Measurements from ENCODE around the gene EVA1A. TPM values are rescaled to one million over a fixed set of nuclear protein-coding genes. Genes with fewer than 3 reads are reported as not detected.
A peak's percentile ranks its signal among the peaks of the same experiment; 100 is the strongest.

The EVA1A gene
- total RNA-seq, 1 experiment from 2014 or later: not detected

DNA sequence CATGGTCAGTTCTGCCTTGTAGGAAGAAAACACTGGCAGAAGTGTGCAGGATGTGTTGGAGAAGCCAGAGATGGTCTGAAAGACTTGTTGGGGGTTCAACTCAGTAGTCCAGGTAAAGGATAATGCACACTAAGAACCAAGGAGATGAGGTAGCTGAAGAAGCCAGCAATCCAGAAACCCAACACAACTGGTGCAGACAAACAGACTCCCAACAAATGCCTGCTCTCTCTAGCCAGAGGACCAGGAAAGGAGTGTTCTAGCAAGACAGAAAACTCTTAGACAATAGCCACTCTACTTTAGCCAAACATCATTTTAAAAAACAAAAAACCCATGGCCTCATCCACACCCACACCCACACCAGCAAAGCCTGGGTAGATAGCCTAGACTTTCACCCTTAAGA lies 33.9 kb downstream of the EVA1A start:
- Histone ChIP-seq H3K36me3 (no peaks in the 10 kb centered on the region), H3K4me3 (no peak overlapping the region), H3K27me3 (peaks cover 11% of the 10 kb centered on the region), H3K9me3 (replicated peaks) (no peaks in the 10 kb centered on the region), H3K27ac (no peak overlapping the region), H3K4me1 (no peaks in the 10 kb centered on the region)
- no peak for DNase-seq

DNA sequence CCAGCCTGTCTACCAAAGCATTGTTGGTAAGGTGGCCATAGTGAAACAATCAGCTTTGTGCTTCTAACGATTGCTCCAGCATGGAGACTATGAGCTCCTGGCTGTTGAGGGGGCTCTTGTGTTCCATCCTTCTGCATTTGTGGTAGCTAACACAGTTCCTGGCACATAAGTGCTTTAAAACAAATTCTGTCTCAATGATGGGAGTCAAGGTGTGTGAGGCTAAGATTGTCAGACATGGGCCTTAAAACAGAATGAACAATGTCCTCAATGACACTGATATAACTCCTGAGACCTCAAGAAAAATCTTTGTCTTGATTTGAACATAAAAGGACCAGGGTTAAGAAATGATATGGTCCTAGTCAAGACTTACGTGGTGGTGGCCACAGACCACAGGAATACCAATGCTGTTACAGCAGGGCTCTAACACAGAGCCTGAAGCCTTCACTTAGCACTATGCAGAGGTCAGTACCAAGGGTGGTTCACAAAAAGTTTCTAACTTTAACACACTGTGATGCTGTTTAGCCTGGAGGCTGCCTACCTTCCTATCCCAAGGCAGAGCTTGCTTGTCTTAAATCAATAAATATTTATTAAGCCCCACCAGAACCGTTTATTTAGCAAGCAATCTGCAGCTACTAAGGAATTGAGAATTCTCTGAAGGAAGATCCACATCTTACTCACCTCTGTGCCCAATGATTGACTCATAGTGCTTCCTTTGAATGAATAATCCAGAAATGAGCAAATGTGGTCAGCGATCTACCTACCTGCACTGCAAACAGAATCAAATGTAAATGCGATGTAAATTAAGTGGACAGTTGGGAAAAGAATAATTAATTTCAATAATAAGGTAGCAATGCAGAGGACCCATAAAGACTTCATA lies 35.1 kb downstream of the EVA1A start:
- H3K36me3 ChIP-seq: no peaks in the 10 kb centered on the region
- no peaks in the 10 kb centered on the region for H3K9me3 ChIP-seq (replicated peaks)
- no peak overlapping the region for H3K27ac ChIP-seq
- H3K4me1 ChIP-seq: no peaks in the 10 kb centered on the region
- H3K27me3 ChIP-seq: peaks cover 11% of the 10 kb centered on the region
- H3K4me3 ChIP-seq: no peak overlapping the region
- no peak for DNase-seq

DNA sequence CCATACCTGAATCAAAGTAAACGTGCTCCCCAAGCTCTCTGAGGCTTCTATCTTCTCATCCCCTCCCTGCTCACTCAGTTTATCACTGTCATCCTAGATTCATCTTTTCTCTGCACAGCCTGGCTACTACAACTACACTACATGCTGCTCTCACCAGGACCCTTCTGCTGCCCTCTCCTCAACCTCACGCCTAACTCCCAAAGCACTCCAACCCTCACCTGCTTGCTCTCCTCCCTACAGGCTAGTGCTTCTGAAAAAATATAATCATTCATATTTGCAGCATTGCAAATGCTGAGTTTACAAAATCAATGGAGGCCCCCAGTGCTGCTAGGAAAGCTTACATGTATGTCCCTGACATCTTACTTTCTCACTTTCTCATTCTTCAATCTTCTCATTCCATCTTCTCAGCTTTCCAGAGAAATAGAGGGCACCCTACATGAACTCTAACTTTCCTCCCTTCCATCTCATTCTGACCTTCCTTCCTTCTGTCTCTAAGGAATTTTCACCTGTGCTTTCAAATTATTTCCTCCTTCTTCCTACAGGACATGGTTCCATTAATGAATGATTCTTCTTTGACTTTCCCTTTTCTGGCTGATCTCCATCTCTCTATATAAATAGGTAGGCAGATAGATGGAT lies 36.3 kb downstream of the EVA1A start:
- Histone ChIP-seq H3K27ac (no peak overlapping the region), H3K27me3 (peaks cover 8% of the 10 kb centered on the region; the same call in 1 of the 2 replicates), H3K4me1 (no peaks in the 10 kb centered on the region), H3K4me3 (no peak overlapping the region), H3K9me3 (replicated peaks) (no peaks in the 10 kb centered on the region), H3K36me3 (no peaks in the 10 kb centered on the region)
- no peak for DNase-seq

DNA sequence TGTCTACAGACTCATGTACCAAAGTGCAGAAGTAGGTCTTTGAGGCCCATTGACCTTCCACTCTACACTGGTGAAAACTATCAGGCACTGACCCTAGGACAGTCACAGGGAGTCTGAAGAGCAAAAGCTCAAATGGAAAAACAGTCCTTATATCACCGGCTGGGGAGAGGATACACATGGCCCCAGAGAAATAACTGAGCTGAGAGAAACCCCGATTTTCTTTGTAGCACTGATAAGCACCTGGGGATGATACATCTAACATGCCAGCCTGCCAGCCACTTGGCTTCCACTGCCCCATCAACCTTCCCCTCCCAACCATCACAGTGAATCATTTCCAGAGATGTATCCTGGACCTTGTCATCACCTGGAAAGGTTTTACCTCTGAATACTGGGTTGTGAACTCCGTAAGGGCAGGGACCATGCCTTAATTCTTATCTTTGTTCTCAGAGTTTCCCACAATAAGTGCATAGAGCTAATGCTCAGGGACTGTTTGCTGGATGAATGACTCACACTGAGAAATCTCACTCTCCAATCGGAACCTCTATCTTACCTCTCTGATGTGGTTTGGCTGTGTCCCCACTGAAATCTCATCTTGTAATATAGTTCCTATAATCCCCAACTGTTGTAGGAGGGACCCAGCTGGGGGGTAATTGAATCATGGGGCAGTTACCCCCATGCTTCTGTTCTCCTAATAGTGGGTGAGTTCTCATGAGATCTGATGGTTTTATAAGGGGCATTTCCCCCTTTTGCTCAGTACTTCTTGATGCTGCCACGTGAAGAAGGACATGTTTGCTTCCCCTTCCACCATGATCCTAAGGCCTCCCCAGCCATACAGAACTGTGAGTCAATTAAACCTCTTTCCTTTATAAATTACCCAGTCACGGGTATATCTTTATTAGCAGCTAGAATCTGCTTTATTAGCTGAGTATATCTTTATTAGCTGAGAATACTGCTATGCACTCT lies 37.1 kb downstream of the EVA1A start:
- peak in 1 of 2 experiments; percentile 18 for DNase-seq
- Histone ChIP-seq H3K36me3 (no peaks in the 10 kb centered on the region), H3K4me1 (no peaks in the 10 kb centered on the region), H3K9me3 (replicated peaks) (no peaks in the 10 kb centered on the region), H3K27ac (no peak overlapping the region), H3K27me3 (no peaks in the 10 kb centered on the region; the same call in 1 of the 2 replicates), H3K4me3 (no peak overlapping the region)

DNA sequence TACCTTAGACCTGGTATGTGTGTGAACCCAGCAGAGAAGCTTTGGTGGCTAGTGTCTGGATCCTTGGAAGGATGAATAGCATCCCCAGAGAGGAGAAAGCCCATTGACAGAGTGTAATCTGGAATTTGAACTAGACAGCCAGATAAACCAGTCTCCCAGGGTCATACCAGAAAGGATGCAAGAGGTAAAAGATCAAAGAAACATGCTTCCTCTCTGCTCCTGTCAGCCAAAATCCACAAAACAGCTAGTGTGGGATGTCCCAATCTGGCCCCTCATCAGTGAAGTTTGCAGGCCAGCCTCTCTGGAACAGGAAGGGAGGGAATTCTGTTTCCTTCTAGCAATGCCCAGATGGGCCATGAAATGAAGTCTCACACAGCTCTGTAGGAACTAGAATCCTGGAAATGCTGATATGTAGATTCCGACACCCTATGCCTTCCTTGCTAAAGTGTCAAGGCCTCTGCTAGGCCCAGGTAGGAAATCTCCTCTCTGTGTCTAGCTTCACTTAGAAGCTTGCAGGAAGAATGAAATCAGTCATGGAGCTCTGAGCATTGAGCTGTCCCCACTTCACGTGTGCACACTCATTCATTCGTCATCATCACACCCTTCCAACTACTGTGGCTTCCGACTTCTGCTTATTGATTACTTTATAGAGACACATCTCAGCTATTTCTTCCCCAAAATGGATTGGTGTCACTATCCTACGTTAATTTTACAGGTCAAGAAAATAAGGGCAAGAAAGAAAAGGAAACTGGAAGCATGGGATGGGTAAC lies 38.0 kb downstream of the EVA1A start:
- no peak for DNase-seq
- Histone ChIP-seq H3K27ac (no peak overlapping the region), H3K4me3 (no peak overlapping the region)

DNA sequence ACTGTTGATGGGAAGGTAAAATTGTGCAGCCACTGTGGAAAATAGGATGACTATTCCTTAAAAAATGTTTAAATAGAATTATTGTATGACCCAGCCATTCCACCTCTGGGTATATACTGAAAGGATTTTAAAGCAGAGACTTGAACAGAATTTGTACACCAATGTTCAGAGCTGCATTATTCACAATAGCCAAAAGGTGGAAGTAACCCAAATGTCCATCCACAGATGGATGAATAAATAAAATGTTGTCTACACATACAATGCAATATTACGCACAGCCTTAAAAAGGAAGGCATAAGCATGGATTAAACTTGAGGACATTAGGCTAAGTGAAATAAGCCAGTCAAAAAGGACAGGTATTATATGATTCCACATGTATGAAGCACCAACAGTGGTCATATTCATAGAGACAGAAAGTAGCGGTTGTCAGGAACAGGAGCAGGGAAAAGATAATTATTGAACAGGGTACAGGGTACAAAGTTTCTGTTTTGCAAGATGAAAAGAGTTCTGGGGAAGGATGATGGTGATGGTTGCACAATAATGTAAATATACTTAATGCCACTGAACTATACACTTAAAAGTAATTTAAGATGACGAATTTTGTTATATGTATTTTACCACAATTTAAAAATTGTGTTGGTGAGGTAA lies 39.4 kb downstream of the EVA1A start:
- Histone ChIP-seq H3K27me3 (no peaks in the 10 kb centered on the region), H3K4me1 (no peaks in the 10 kb centered on the region), H3K27ac (no peak overlapping the region), H3K9me3 (replicated peaks) (no peaks in the 10 kb centered on the region), H3K36me3 (no peaks in the 10 kb centered on the region), H3K4me3 (no peak overlapping the region)
- no peak for DNase-seq

More for the DNA sequence above, 38.0 kb downstream of the EVA1A start:
- Histone ChIP-seq H3K9me3 (replicated peaks) (no peaks in the 10 kb centered on the region), H3K4me1 (no peaks in the 10 kb centered on the region), H3K36me3 (no peaks in the 10 kb centered on the region), H3K27me3 (no peaks in the 10 kb centered on the region)

DNA sequence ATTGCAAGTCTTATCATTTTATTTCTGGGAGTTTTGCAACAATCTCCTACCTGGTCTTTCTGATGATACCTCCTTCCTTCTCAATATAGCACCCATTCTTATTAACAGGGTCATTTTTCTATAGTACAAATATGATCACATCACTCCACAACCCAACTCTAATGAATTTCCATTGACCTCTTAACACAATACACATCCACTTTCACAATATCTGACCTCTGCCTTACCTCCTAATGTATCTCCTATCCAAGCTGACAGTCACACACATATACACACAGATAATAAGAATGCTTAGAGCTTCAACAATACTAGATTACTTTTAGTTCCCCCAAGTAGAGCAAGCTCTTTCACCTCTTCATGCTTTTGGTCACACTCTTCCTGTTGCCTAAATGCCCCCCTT lies 40.9 kb downstream of the EVA1A start:
- Histone ChIP-seq H3K36me3 (no peaks in the 10 kb centered on the region), H3K4me1 (no peaks in the 10 kb centered on the region), H3K27me3 (no peaks in the 10 kb centered on the region), H3K9me3 (replicated peaks) (no peaks in the 10 kb centered on the region), H3K4me3 (no peak overlapping the region), H3K27ac (no peak overlapping the region)
- no peak for DNase-seq

DNA sequence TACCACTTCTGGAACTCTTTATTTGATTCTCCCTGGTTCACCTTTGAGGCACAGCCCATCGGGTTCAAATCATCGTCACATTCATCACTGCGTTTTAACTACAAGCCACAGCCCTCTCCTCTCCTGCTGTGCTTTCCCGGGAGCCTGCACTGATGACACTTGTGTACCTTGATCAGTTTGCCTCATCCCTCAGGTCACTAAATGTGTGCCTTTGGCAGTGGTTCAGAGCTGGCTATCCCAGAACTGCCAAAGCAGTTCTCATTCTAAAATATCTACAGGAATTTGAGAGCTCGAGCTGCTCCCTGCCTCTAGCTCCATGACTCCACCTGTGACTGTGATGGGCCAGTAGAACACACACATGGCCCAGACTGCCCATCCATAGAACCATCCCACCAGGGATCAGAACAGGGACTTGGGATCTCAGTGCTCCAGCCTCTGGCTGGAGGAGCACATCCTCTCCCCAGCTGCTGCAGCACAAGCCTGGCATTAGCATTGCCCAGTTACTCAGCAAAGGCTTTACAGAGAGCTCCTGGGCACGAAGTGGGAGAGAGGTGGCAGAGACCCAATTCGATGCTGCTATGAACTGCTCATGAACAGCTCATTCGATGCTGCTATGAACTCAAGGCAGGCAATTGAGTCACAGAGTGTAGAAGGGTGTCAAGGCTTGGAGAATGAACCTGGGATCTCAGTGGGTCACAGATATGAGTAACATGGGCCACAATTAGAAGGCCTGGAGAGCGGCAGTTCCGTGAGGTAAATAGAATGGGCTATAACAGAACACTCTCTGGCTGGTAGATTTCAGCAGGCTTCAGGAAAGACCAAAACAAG lies 41.9 kb downstream of the EVA1A start:
- DNase-seq: no peak
- Histone ChIP-seq H3K27me3 (no peaks in the 10 kb centered on the region), H3K4me1 (no peaks in the 10 kb centered on the region), H3K36me3 (no peaks in the 10 kb centered on the region), H3K9me3 (replicated peaks) (no peaks in the 10 kb centered on the region), H3K27ac (no peak overlapping the region), H3K4me3 (no peak overlapping the region)

DNA sequence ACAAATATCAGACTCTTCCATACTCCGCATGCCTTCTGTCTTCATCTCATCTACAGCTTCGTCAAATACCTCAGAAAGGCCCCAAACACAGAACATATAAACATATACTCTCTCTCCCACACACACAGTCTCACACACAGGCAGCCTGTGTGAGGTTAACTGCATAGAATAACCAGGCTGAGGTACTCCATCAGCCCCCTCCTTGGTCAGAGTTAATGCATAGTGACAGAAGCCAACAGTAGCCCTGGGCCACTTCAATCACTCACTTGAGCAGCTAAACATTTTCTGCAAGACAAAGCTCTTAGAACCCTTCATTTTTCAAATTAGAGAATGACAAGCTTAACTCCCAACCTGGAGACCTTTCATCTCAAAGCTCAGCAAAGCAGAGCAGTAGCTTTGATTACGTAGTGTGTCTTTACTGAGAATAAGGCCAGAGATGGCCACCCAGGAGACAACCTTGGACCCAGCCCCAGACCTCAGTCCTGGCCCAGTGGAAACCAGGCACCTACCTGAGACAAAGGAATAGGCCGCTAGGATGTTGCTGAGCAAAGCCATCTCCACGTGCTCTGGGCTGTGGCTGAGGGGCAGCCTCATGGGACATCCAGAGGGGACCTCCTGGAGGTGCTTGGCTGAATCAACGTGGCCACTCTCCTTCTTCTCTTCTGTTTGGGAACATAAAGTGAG lies 43.0 kb downstream of the EVA1A start:
- no peaks in the 10 kb centered on the region for H3K4me1 ChIP-seq
- no peaks in the 10 kb centered on the region for H3K27me3 ChIP-seq
- no peaks in the 10 kb centered on the region for H3K36me3 ChIP-seq
- no peak overlapping the region for H3K27ac ChIP-seq
- no peak overlapping the region for H3K4me3 ChIP-seq
- H3K9me3 ChIP-seq (replicated peaks): peaks cover 8% of the 10 kb centered on the region
- no peak for DNase-seq

DNA sequence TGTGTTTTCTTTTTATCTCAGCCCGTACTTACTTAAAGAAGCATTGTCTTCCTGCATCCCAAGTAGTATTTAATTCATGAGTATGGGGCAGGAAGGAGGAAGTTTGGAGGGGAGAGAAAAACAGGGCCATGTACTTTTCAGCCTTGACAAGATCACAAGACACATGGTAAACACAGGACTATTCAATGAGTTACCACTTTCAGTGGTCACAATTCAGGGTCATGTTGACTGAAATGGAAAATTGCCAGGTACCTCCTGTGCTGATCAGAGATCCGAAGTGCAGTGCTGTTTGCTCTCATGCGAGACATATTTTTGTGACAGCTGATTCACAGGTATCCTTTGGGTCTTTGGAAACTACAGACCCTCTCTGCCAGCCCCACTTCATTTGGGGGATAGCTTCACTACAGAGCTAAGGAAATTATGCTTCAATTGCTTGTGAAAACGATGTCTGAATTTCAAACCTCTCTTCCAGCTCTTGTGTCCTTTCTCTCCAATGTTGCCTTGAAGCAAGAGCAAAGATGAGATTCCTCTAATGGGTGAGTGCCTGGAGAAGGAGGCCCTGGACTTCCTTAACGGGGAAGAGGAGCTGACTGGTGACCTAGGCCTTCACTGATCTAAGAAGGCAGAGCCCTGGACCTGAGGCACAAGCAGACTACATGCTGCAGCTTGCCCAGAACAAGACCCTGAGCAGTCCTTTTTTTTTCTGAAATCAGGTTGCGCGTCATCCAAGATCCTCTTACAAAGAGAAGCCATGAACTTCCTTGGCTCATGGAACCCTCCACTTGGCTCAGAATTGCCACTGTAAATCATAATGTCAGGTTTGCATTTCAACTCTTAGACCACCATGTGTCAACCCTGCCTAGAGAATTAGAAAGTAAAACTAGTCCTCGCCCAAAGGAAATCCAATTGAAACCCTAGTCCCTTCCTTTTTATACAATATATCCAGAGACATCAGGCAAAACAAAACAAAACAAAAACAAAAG lies 44.1 kb downstream of the EVA1A start:
- peaks cover 10% of the 10 kb centered on the region for H3K9me3 ChIP-seq (replicated peaks)
- no peak for DNase-seq
- H3K4me1 ChIP-seq: no peaks in the 10 kb centered on the region
- H3K4me3 ChIP-seq: no peak overlapping the region
- H3K27ac ChIP-seq: no peak overlapping the region
- H3K36me3 ChIP-seq: no peaks in the 10 kb centered on the region
- H3K27me3 ChIP-seq: no peaks in the 10 kb centered on the region

DNA sequence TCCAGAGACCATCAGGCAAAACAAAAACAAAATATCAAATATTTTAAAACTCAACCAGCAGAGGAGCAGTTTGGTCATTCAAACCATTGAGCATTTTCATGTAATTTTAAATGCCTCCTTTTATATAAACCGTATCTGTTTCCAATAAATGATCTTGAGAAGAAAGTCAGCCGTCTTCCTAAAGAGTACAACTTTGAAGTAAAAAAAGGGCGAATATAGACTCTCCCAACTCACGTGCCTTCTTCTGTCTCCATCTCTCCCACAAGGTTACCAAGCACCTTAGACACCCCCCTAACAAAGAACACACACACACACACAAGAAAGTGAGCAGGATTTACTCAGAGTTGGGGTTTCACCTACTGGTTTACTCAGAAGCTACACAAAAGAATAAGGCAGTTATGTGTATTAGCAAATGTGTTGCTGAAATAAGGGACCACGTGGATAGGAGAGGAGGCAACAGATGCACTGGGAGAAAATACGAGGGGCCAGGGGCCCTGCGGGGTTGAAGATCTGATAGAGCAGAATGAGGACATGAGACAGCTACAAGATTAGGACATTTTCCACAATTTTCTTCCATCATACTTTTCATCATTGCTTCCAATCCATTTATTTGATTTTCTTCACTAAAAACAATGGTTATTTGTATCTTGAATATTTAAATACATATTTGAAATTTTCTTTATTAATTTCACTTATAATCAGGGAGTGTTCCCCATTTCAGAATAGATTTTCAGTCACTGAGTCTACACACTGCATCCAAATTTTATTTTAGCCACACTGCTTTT lies 45.0 kb downstream of the EVA1A start:
- H3K27ac ChIP-seq: no peak overlapping the region
- no peak for DNase-seq
- peaks cover 10% of the 10 kb centered on the region for H3K9me3 ChIP-seq (replicated peaks)
- no peak overlapping the region for H3K4me3 ChIP-seq
- H3K36me3 ChIP-seq: no peaks in the 10 kb centered on the region
- H3K4me1 ChIP-seq: no peaks in the 10 kb centered on the region
- H3K27me3 ChIP-seq: no peaks in the 10 kb centered on the region

All from SJCRH30 (cell line).